DOHH2 (cell line): Measurements from ENCODE around the gene ACTN4.

Experiments used
- EZH2phosphoT487 ChIP-seq: fragments of 200-600 bp; sonication (generic); IDR thresholded peaks from 2 replicates; pipeline ENCODE4 v1.6.1; 2017; ENCODE audit warnings: borderline replicate concordance, mild to moderate bottlenecking, antibody characterized with exemption, low read length, moderate library complexity, mixed read lengths
- TF ChIP-seq, protein P1 (sequence below): fragments of 200-600 bp; sonication (generic); IDR thresholded peaks from one replicate; pipeline ENCODE4 v1.5.1; 2014; ENCODE audit warnings: antibody characterized with exemption, mild to moderate bottlenecking, low read depth, low read length; ENCODE audit not compliant: poor library complexity, severe bottlenecking

DNA sequence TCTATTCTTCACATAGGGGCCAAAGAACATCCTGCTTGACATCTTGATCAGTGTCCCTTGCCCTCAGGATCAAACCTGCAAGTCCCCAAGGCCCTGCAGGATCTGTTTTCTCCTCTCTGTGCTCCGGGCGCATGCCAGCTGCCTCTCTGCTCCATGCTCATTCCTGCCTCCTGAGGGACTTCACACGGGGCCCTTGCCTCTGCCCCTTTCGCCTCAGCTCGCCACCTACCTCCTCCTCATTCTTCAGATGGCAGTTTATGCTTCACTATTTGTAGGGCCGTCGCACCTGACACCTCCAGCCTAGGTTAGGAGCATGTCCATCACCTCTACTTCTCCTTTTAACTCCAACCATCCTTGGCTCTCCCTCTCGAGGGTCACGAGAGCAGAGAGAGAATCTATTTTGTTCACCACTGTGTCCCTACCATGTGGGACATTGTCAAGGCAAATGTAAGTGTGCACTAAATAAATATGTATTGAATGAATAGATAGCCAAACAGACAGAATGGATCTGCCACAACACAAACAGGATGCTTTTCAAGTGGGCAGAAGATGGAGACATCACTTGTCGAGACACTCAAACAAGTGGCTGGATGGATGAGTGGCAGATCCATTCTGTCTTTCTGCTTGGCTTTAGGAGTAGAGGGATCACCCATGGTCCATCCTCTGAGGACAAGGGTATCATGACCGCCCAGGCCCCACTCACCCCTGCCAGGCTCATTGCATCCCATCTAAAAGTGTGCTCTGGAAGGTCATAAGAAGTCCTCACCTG is 29.6 kb downstream of the ACTN4 start:
- no peak for TF ChIP-seq EZH2phosphoT487
- TF ChIP-seq, protein P1, sequence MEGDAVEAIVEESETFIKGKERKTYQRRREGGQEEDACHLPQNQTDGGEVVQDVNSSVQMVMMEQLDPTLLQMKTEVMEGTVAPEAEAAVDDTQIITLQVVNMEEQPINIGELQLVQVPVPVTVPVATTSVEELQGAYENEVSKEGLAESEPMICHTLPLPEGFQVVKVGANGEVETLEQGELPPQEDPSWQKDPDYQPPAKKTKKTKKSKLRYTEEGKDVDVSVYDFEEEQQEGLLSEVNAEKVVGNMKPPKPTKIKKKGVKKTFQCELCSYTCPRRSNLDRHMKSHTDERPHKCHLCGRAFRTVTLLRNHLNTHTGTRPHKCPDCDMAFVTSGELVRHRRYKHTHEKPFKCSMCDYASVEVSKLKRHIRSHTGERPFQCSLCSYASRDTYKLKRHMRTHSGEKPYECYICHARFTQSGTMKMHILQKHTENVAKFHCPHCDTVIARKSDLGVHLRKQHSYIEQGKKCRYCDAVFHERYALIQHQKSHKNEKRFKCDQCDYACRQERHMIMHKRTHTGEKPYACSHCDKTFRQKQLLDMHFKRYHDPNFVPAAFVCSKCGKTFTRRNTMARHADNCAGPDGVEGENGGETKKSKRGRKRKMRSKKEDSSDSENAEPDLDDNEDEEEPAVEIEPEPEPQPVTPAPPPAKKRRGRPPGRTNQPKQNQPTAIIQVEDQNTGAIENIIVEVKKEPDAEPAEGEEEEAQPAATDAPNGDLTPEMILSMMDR: no peak
